Mesothelial cell of epicardium (in vitro differentiated cells): ENCODE measurements around the gene SAYSD1. TPM values are rescaled to one million over a fixed set of nuclear protein-coding genes. Genes with fewer than 3 reads are reported as not detected.
A peak's percentile ranks its signal among the peaks of the same experiment; 100 is the strongest.

Experiments
- DNase-seq, 2 experiments: peaks; one replicate each; pipeline ENCODE4 v3.0.0; 2021; ENCODE audit warnings: low spot score in 2 of 2; ENCODE audit not compliant: unreplicated experiment in 2 of 2
- H3K27ac Mint-ChIP-seq: 2 replicates; pipeline ENCODE4 v1.8.0; 2021; ENCODE audit warnings: mixed read lengths
- H3K27me3 Mint-ChIP-seq: 2 replicates; pipeline ENCODE4 v1.8.0; 2021; ENCODE audit warnings: low read depth, mixed read lengths
- H3K36me3 Mint-ChIP-seq: 2 replicates; pipeline ENCODE4 v1.8.0; 2021; ENCODE audit warnings: mixed read lengths
- H3K4me1 Mint-ChIP-seq: 2 replicates; pipeline ENCODE4 v1.8.0; 2021; ENCODE audit warnings: mixed read lengths
- H3K4me3 Mint-ChIP-seq: 2 replicates; pipeline ENCODE4 v1.8.0; 2021; ENCODE audit warnings: mild to moderate bottlenecking, moderate library complexity, mixed read lengths
- H3K9me3 Mint-ChIP-seq: 2 replicates; pipeline ENCODE4 v1.8.0; 2021; ENCODE audit warnings: mixed read lengths
- total RNA-seq: library from RNA; stranded (reverse); gene quantifications from 3 replicates; pipeline ENCODE4 v1.2.1, GENCODE V29; 2021
- TF ChIP-seq, protein P1 (sequence below): fragments of 200-600 bp; sonication (generic); IDR thresholded peaks from one replicate; pipeline ENCODE4 v1.5.0; 2021; ENCODE audit warnings: antibody characterized with exemption; ENCODE audit not compliant: unreplicated experiment

Gene SAYSD1, protein sequence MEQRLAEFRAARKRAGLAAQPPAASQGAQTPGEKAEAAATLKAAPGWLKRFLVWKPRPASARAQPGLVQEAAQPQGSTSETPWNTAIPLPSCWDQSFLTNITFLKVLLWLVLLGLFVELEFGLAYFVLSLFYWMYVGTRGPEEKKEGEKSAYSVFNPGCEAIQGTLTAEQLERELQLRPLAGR
- total RNA-seq: 14.2 to 15.2 TPM (median 15.0 TPM) in 3 replicates

DNA sequence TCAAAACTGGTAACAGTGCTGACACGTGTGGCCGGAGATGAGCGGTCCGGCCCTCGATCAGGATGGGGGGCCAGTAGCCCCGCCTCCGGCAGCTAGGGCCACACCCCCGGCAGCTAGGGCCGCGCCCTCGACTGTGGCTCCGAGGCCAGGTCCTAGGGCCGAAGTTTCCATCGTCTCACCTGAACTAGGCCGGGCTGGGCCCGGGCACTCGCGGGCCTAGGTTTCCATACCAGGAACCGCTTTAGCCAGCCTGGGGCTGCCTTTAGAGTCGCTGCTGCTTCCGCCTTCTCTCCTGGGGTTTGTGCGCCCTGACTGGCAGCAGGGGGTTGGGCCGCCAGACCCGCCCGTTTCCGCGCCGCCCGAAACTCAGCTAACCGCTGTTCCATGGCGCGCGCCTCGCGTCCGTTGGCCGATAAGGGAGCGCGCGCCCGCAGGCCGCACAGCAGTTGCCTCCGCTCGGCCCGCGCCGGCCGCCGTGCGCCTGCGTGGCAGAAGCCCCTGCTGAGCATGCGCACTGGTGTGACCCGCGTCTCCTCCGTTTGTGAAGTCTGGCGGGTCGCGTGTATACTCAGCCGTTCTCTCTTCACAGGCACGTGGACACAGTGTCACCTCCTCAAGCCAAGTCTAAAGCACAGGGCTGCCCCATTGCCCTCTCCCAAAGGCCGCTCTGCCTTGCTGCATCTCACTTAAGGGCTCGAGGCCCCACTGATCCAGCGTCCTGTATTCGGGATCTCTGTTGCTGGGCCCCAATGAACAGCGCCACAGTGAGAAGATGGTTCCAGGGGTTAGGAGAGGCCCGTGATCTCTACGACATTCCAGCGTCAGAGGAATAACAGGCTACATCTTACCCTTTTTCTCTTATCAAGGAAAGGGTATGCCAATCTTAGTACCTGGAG is at the start of gene SAYSD1:
Gene SAYSD1 (minus strand): TSS at position 483 of the 896 bp plus-strand sequence. CDS start 97 bp downstream, at position 386.
- TF ChIP-seq, protein P1, sequence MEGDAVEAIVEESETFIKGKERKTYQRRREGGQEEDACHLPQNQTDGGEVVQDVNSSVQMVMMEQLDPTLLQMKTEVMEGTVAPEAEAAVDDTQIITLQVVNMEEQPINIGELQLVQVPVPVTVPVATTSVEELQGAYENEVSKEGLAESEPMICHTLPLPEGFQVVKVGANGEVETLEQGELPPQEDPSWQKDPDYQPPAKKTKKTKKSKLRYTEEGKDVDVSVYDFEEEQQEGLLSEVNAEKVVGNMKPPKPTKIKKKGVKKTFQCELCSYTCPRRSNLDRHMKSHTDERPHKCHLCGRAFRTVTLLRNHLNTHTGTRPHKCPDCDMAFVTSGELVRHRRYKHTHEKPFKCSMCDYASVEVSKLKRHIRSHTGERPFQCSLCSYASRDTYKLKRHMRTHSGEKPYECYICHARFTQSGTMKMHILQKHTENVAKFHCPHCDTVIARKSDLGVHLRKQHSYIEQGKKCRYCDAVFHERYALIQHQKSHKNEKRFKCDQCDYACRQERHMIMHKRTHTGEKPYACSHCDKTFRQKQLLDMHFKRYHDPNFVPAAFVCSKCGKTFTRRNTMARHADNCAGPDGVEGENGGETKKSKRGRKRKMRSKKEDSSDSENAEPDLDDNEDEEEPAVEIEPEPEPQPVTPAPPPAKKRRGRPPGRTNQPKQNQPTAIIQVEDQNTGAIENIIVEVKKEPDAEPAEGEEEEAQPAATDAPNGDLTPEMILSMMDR: no peak
- peaks cover 12% of the 10 kb centered on the region for H3K36me3 Mint-ChIP-seq
- DNase-seq: peak; percentile 92 to 96
- peak within 1 kb of the TSS; percentile 97 for H3K27ac Mint-ChIP-seq
- peaks cover 18% of the 10 kb centered on the region for H3K4me1 Mint-ChIP-seq
- H3K4me3 Mint-ChIP-seq: peak within 1 kb of the TSS; percentile 92
- H3K9me3 Mint-ChIP-seq: no peaks in the 10 kb centered on the region
- H3K27me3 Mint-ChIP-seq: peaks cover 4% of the 10 kb centered on the region

DNA sequence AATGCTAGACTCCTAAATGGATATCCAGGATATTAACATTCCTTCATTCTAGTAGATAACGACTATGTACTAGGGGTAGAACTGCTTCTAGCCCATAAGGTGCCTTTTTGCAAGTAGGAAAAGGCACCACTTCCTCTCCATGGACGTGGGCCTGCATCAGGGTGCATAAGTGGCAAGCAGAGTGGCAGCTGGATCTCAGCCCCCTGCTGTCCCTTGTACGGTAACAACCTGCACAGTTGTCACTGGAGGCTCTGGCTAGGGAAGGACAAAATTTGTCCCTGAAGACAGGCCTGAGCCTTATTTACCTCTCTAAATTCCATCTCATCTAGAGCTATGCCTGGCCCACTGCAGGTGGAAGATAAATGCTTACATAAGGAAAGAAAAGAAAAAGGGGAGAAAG is 42.5 kb upstream of the SAYSD1 start:
- no peak overlapping the region for H3K4me3 Mint-ChIP-seq
- DNase-seq: no peak
- no peak overlapping the region for H3K27ac Mint-ChIP-seq
- TF ChIP-seq, protein P1: no peak
- H3K4me1 Mint-ChIP-seq: no peaks in the 10 kb centered on the region
- peaks cover 25% of the 10 kb centered on the region for H3K27me3 Mint-ChIP-seq
- H3K36me3 Mint-ChIP-seq: no peaks in the 10 kb centered on the region
- H3K9me3 Mint-ChIP-seq: peaks cover 5% of the 10 kb centered on the region

- Mint-ChIP-seq H3K9me3 (peaks cover 5% of the 10 kb centered on the region), H3K4me3 (no peak overlapping the region)
- TF ChIP-seq, protein P1: no peak
Observed at GRCh38 chr6:39156801-39157200, 41.8 kb upstream of the SAYSD1 start.

DNA sequence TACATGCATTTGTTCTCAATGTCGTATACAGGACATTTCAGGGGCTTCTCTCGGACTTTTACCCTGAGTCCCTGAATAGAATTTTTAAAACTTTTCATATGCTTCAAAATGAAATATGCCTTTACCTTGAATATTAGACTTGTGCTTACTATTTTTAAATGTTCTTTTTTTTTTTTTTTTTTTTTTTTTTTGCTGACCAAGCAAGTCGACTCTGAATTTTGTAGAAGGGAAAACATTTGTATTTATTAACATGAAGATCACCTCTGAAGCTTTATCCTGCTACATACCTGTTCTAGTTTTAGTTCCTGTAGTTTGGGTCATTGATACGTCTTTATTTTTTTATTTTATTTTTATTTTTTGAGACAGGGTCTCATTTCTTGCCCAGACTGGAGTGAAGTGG is 39.7 kb upstream of the SAYSD1 start:
- H3K4me3 Mint-ChIP-seq: no peak overlapping the region
- DNase-seq: no peak
- H3K27ac Mint-ChIP-seq: no peak overlapping the region

More at GRCh38 chr6:39156801-39157200, 41.8 kb upstream of the SAYSD1 start:
- no peak overlapping the region for H3K27ac Mint-ChIP-seq
- no peaks in the 10 kb centered on the region for H3K36me3 Mint-ChIP-seq
- no peaks in the 10 kb centered on the region for H3K4me1 Mint-ChIP-seq
- no peak for DNase-seq
- H3K27me3 Mint-ChIP-seq: peaks cover 32% of the 10 kb centered on the region

GRCh38 chr6:39153766-39154397 is 38.9 kb upstream of the SAYSD1 start:
- H3K9me3 Mint-ChIP-seq: no peaks in the 10 kb centered on the region
- no peaks in the 10 kb centered on the region for H3K36me3 Mint-ChIP-seq
- DNase-seq: no peak
- H3K4me3 Mint-ChIP-seq: no peak overlapping the region
- no peaks in the 10 kb centered on the region for H3K4me1 Mint-ChIP-seq
- H3K27me3 Mint-ChIP-seq: peaks cover 41% of the 10 kb centered on the region
- TF ChIP-seq, protein P1: no peak
- no peak overlapping the region for H3K27ac Mint-ChIP-seq

More for the DNA sequence above, 39.7 kb upstream of the SAYSD1 start:
- no peaks in the 10 kb centered on the region for H3K4me1 Mint-ChIP-seq
- peaks cover 33% of the 10 kb centered on the region for H3K27me3 Mint-ChIP-seq
- H3K36me3 Mint-ChIP-seq: no peaks in the 10 kb centered on the region
- H3K9me3 Mint-ChIP-seq: peaks cover under 1% of the 10 kb centered on the region
- TF ChIP-seq, protein P1: no peak
